K562 (cell line): ENCODE results near the gene MED13L. TPM values are rescaled to one million over a fixed set of nuclear protein-coding genes. Genes with fewer than 3 reads are reported as not detected.

Experiments used
- ATAC-seq: fragments of 200-7000 bp; cut with Tn5 transposase; 3 replicates; pipeline ENCODE4 v1.9.1; 2020; ENCODE audit warnings: moderate library complexity
- BruUV-seq: library from RNA; stranded (reverse); fragments of 400-500 nt; replicated peaks from 2 replicates; lab custom pipeline; 2021; lab: Mats Ljungman, UMichigan
- CTCF ChIA-PET: fragments of 300-600 bp; formaldehyde crosslinking; extraction: SDS; loops from one replicate; lab custom pipeline; 2021; ENCODE audit warnings: low intra/inter-chr PET ratio; lab: Yijun Ruan, JAX
- POLR2A ChIA-PET: fragments of 300-600, 350-650 bp; sonication (Branson Sonifier 250); formaldehyde crosslinking; extraction: SDS; loops from one replicate; lab custom pipeline; 2021; ENCODE audit warnings: antibody characterized with exemption, inconsistent platforms; lab: Yijun Ruan, JAX
- DNase-seq, 4 experiments: peaks; one replicate each; pipeline versions ENCODE4 v3.0.0 to v3.0.0-alpha.2; 2011 to 2018; ENCODE audit warnings: low spot score in 3 of 4, mixed read lengths in 3 of 4; ENCODE audit errors: extremely low read depth in 1 of 4
- FAIRE-seq: peaks from 2 replicates; lab custom pipeline; 2011; peaks lifted over from hg19 to GRCh38; lab: Jason Lieb, UNC
- H2AFZ ChIP-seq: 2 replicates; pipeline ENCODE4 v1.6.0; 2011; ENCODE audit warnings: low read depth, low read length, control low read depth, inconsistent platforms
- H3K27ac ChIP-seq: fragments of 200-600 bp; 3 replicates; pipeline ENCODE4 v1.8.0; 2011; ENCODE audit warnings: low read depth, mild to moderate bottlenecking, control low read depth, inconsistent platforms, low read length, moderate library complexity, mixed read lengths; ENCODE audit errors: extremely low read depth
- H3K27me3 ChIP-seq, 2 experiments: fragments of 300-600 bp in 1 of 2; 2 replicates in 1 of 2; 3 replicates in 1 of 2; pipeline versions ENCODE4 v1.6.0 to v1.8.0; 2011; ENCODE audit warnings: inconsistent platforms in 2 of 2, low read length in 2 of 2, mild to moderate bottlenecking in 1 of 2, mixed read lengths in 1 of 2, moderate library complexity in 1 of 2; ENCODE audit not compliant: control insufficient read depth in 2 of 2, insufficient read depth in 2 of 2
- H3K36me3 ChIP-seq: fragments of 300-600 bp; 3 replicates; pipeline ENCODE4 v1.8.0; 2011; ENCODE audit warnings: mild to moderate bottlenecking, low read length, inconsistent platforms; ENCODE audit not compliant: control insufficient read depth, insufficient read depth
- H3K4me1 ChIP-seq, 2 experiments: fragments of 200-600 bp in 1 of 2; replicated peaks in 1 of 2; 2 replicates in 1 of 2; 3 replicates in 1 of 2; pipeline versions ENCODE4 v1.5.1 to v1.8.0; 2011; ENCODE audit warnings: inconsistent platforms in 2 of 2, low read length in 2 of 2, mild to moderate bottlenecking in 1 of 2, mixed read lengths in 1 of 2, moderate library complexity in 1 of 2; ENCODE audit not compliant: control insufficient read depth in 2 of 2, insufficient read depth in 2 of 2
- H3K4me2 ChIP-seq: 2 replicates; pipeline ENCODE4 v1.6.1; 2011; ENCODE audit warnings: low read length, control low read depth, inconsistent platforms, mixed read lengths; ENCODE audit not compliant: insufficient read depth
- H3K4me3 ChIP-seq: fragments of 200-600 bp; sonication (generic), shearing (Covaris generic); 2 replicates; pipeline ENCODE4 v1.5.1; 2016; ENCODE audit warnings: control low read depth, inconsistent platforms
- H3K79me2 ChIP-seq: fragments of 200-600 bp; 3 replicates; pipeline ENCODE4 v1.8.0; 2011; ENCODE audit warnings: low read length, inconsistent platforms; ENCODE audit not compliant: control insufficient read depth, insufficient read depth
- H3K9ac ChIP-seq, 2 experiments: 2 replicates each; pipeline versions ENCODE4 v1.6.0 to v1.6.1; 2011; ENCODE audit warnings: low read depth in 2 of 2, low read length in 2 of 2, control low read depth in 1 of 2, inconsistent platforms in 1 of 2, mild to moderate bottlenecking in 1 of 2, mixed read lengths in 1 of 2; ENCODE audit not compliant: insufficient read depth in 1 of 2
- H3K9me1 ChIP-seq: one replicate; pipeline ENCODE4 v1.6.0; 2011; ENCODE audit warnings: inconsistent platforms, mild to moderate bottlenecking, low read length, moderate library complexity; ENCODE audit not compliant: control insufficient read depth, insufficient read depth
- H3K9me3 ChIP-seq: replicated peaks from 2 replicates; pipeline ENCODE4 v1.5.1; 2011; ENCODE audit warnings: low read depth, low read length, inconsistent platforms; ENCODE audit not compliant: control insufficient read depth, insufficient read depth
- H4K20me1 ChIP-seq: replicated peaks from 2 replicates; pipeline ENCODE4 v1.6.1; 2011; ENCODE audit warnings: low read length, inconsistent platforms, mixed read lengths; ENCODE audit not compliant: control insufficient read depth, insufficient read depth
- PBX2 ChIP-seq, 2 experiments: IDR thresholded peaks in 1 of 2; conservative IDR thresholded peaks in 1 of 2; 2 replicates each; pipeline ENCODE4 v1.6.1; 2016; ENCODE audit warnings: low read depth in 2 of 2, mild to moderate bottlenecking in 1 of 2, missing compliant biosample characterization in 1 of 2, missing genetic modification characterization in 1 of 2, moderate library complexity in 1 of 2
- PKNOX1 ChIP-seq: fragments of 450-650 bp; IDR thresholded peaks from 2 replicates; pipeline ENCODE4 v1.6.1; 2016
- SPI1 ChIP-seq: IDR thresholded peaks from 2 replicates; pipeline ENCODE4 v1.6.1; 2011; ENCODE audit warnings: low read depth, low read length, control low read depth, borderline replicate concordance
- SREBF2 ChIP-seq: sonication (generic); formaldehyde crosslinking; IDR thresholded peaks from 2 replicates; pipeline ENCODE4 v1.4.0; 2020; ENCODE audit warnings: mild to moderate bottlenecking, missing genetic modification reagents
- WGBS: fragments of 100-300 bp; shearing (Covaris generic); methylation state at CpG from one replicate; pipeline ENCODE4 v1.1.6; 2016; ENCODE audit warnings: low coverage, mixed read lengths; ENCODE audit not compliant: insufficient coverage; ENCODE audit errors: missing lambda C conversion rate; 5-methylcytosine and 5-hydroxymethylcytosine counted together
- in situ Hi-C: fragments of 300-500 bp; cut with MboI; formaldehyde crosslinking; loops from 4 replicates; pipeline ENCODE4 v1.15.0; 2018; ENCODE audit warnings: inconsistent platforms, mixed read lengths
- intact Hi-C: fragments of 100-400 bp; cut with micrococcal nuclease; formaldehyde crosslinking; loops from 2 replicates; pipeline ENCODE4 v1.14.2; 2022
- polyA plus RNA-seq, 8 experiments: library from polyadenylated mRNA; depleted of rRNA in 4 of 8; stranded (reverse) in 5 of 8; unstranded in 3 of 8; fragments of >200 nt; fragmentation: Nextera tagmentation in 2 of 8; fragmentation: Illumina TruSeq in 1 of 8; extraction: Ambion mirVana in 2 of 8; extraction: Trizol in 1 of 8; gene quantifications; 2 replicates each; pipeline versions ENCODE4 v1.2.1 to v1.2.3, GENCODE V29; 2011 to 2014; ENCODE audit warnings: inconsistent platforms in 1 of 8, missing spikeins in 1 of 8
- total RNA-seq, 7 experiments: library from RNA; depleted of rRNA in 6 of 7; stranded (reverse); fragments of >200 nt in 6 of 7; fragmentation: Illumina TruSeq in 2 of 7; extraction: Trizol in 2 of 7; gene quantifications; 2 replicates each; pipeline versions ENCODE4 v1.2.1 to v1.2.3, GENCODE V29; 2011 to 2021; ENCODE audit warnings: low replicate concordance in 1 of 7

Gene MED13L
- total and polyA plus RNA-seq, 9 of the 15 experiments (the other 6 are each of a cell fraction or from before 2014, with no cell fraction given) = 13.4 to 90.3 (median 36.9) TPM

GRCh38 chr12:115988625-115989563 lies 288.6 kb downstream of the MED13L start:
- no peak for FAIRE-seq
- WGBS = 80% methylated on average over 8 of the region's 8 CpGs
- TF ChIP-seq SPI1 (peak; percentile 79), PKNOX1 (peak; percentile 81), SREBF2 (no peak), PBX2 (CRISPR knock-in tag; IDR thresholded peaks at IDR 0.05; ENCODE audit: low read depth) (peak; percentile 12; the same call in 1 of the 2 replicates), PBX2 (tag; conservative IDR thresholded peaks at IDR 0.05; ENCODE audit: low read depth) (no peak)
- Histone ChIP-seq H2AFZ (no peak overlapping the region), H3K9ac (no peak overlapping the region), H3K4me1 (no peaks in the 10 kb centered on the region), H3K79me2 (peaks cover 31% of the 10 kb centered on the region; the same call in 2 of the 3 replicates), H3K9me1 (no peaks in the 10 kb centered on the region), H3K9me3 (no peaks in the 10 kb centered on the region), H3K4me2 (no peak overlapping the region), H3K36me3 (peaks cover 81% of the 10 kb centered on the region), H4K20me1 (peaks cover 14% of the 10 kb centered on the region; the same call in 1 of the 2 replicates), H3K27ac (no peak overlapping the region), H3K27me3 (no peaks in the 10 kb centered on the region), H3K4me3 (no peak overlapping the region)
- ChIA-PET CTCF (no interaction called here), POLR2A (interaction anchor here (0.9 to 1.5 kb wide), 2 partner anchors 16 to 24 kb away, joined by 3 read pairs; no protein-coding TSS in a partner anchor)
- in situ Hi-C loops = loop anchor here (25.0 kb wide), 1 partner anchor 698 kb away; no protein-coding TSS in a partner anchor
- no peak for DNase-seq
- no TSS peak for BruUV-seq
- intact Hi-C loops = no loop called here
- no peak for ATAC-seq
